Activated CD8-positive, alpha-beta memory T cell treated with anti-CD3 and anti-CD28 coated beads, Interleukin-2, amount 50 U/mL, for 1 hour (primary cell): ENCODE measurements around the gene SULT1C2.

Experiments
- DNase-seq: peaks from one replicate; pipeline ENCODE4 v3.0.0-alpha.2; 2020; ENCODE audit errors: extremely low read depth

SULT1C2 gene

GRCh38 chr2:108293850-108294249 is 5.2 kb downstream of the SULT1C2 start:
- no peak for DNase-seq

DNA sequence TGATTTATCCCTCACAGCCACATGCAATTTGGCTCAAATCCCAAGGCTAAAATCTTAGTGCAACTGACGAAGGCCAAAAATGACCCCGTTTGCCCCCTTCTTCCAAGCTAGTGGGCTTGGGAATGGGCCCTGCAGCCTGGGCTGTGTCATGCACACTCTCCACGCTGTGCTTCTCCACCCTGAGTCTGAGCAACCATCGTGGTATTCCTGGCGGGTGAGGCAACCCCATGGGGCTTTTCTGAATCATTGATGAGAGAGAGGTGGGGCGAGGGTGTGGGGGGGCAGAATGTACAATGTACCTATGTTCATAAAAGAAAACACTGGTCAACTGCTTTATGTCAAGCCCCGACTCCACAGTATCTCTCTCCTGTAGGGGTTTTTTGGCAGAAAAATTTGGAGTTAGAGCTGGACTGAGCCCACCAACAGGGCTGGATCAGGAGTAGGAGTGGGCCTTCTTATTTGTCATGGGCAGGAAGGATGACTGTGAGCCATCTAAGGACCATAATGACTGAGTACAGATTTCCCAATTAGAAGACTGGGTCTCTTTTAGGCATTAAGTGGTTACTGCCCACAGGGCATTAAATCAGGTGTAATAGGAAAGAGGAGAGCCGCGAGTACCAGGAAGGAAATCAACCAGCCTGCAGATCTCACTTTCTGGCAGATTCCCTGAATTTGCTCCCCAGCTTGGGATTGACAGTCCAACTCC is 8.9 kb downstream of the SULT1C2 start:
- DNase-seq, result no peak

DNA sequence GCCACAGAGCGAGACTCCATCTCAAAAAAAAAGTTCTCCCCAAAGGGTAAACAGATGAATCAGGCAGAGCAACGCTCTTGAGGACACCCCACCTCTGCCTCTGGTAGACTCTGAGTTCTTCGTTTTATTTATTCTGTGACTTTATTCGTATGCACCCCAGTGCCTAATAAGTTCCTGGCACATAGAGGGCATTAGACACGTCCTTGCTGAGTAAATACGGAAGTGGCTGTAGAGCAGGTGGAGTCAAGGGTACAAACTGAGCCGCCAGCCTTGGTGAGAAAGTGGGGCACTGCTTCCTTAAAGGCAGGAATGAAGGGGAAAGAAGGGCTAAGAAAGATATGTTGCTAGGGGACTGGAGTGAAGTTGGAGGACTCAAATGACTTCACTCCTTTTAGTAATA is 12.9 kb downstream of the SULT1C2 start:
- DNase-seq, result no peak

GRCh38 chr2:108304975-108305374 is 16.3 kb downstream of the SULT1C2 start:
- no peak for DNase-seq

GRCh38 chr2:108305901-108306300 is 17.2 kb downstream of the SULT1C2 start:
- no peak for DNase-seq

DNA sequence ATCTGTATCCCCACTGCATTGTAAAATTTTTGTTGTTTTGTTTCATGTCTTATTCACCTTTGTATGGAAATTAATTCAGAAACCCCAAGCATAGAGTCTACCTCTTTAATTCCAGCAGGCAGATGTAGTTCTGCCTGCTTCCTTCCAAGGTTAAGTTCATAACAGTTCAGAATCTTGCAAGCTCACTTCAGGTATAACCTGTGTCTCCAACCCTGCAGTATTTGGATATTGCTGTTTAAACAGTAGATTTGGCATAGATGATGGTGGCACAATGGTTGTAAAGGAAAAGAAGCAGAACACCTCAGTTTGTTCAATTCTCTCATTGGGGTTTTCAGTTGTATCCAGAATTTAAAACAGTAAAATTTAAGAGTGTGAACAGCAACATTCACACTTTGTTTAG is 21.2 kb downstream of the SULT1C2 start:
- DNase-seq, result no peak

DNA sequence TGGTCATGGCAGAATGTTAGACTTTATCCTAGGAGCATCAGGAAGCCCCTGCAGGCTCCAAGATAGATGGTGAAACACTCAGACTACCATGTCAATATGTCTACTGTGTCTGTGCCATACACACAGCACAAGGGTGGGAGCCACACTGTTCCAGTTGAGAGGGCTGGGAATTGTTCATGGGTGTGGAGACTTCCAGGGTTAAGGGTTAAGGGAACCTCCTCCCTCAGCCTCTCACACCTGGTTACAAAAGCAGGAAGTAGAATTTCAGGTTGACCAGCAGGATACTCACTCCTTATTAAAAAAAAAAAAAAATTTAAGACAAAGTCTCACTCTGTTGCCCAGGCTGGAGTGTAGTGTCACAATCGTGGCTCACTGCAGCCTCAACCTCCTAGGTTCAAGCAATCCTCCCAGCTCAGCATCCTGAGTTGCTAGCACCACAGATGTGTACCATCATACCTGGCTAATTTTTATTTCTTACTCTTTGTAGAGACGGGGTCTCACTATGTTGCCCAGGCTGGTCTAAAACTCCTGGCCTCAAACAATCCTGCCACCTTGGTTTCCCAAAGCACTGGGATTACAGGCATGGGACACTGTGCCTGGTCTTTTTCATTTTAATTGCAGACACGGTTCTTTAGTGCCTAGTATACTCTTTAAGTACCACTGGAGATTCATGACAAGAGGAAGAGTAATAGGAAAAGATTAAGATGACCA is 26.0 kb downstream of the SULT1C2 start:
- DNase-seq, result no peak

DNA sequence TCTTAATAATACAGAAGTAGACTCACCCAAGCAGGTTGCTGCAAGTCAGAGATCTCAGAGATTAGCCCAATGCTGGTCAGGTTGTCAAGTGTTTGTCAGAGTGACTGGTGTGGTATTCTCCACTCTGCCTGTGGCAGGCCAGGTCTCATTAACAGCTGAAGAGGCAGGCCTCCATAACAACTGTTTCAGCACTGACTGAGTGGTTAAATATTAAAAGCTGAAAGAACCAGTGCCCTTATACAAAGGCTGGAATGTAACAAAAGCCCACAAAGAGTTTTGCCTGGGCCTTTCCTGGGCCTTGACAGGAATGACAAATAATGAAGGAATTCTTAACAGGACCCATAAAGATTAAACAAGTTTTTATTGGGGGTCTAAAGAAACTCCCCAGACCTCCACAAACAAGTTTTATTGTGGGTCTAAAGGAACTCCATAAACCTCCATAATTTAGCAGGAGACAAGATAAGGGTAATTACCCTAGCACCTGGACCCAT is 26.8 kb downstream of the SULT1C2 start:
- DNase-seq, result no peak

GRCh38 chr2:108316033-108316432 is 27.3 kb downstream of the SULT1C2 start:
- no peak for DNase-seq

DNA sequence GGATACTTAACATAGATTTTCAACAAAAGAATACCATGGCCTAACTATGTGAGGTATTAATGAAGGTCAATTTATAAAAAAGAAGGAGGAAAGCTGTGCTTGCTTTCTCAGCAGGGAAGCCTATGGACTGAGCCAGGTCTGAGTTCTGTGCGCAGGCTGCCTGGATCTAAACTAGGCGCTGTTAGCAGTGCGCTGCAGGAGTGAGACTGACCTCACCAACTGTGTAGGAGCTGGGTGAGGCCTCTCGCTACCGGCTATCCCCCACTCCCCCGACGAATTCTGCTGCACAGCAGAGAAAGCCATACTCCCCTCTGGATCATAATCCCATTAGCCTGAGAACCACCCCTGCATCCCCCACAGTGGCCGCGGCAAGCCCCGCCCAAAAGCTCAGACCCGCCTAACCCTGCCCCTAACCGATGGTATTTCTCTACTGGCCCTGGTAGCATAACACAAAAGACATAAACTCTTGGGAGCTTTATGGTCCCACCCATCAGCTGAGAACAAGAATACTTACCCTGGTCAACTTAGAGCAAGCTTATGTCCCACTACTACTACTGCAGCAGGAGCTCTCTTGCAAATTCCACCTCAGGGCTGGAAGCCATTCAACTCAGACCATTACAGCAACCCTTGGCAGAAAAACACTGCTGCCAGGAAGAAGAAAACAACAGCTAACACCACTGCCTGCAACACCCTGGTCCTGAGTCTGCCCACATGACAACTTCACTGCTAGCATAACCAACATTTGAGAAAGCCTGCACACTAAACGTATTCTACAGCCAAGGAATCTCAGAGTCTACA is 28.0 kb downstream of the SULT1C2 start:
- no peak for DNase-seq

DNA sequence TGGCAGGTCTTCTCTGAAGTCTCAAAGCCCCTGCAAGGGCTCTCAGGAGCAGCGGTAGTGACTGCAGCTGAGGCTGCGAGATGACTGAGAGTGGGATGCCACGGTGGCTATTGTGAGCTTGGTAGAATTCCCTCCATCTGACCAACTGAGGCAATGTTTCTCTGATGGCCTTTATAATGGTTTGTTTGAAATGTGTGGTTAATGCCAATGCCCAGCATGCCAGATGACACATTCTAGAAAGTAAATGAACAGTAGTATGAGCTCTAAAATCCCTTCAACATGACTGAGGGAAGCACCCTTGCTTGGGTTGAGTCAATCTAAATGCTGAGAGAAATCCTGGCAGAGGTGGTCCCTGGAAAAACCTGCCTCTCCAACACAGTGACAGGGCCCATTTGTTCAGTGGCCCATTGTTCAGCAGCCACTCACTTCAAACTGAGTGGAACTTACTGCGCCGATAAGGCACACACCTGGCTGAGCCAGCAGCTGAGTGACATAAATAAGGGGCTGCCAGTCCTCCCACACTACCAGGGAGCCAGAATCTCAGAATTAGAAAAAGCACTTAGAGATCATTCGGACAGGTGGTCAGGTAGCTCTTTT is 31.7 kb downstream of the SULT1C2 start:
- DNase-seq, result no peak

- no peak for DNase-seq
These were observed 34.9 kb downstream of the SULT1C2 start for GRCh38 chr2:108323619-108324018.

- no peak for DNase-seq
These were observed 36.0 kb downstream of the SULT1C2 start for GRCh38 chr2:108324531-108325255.

- no peak for DNase-seq
These were observed 37.1 kb downstream of the SULT1C2 start for GRCh38 chr2:108325756-108326155.

DNA sequence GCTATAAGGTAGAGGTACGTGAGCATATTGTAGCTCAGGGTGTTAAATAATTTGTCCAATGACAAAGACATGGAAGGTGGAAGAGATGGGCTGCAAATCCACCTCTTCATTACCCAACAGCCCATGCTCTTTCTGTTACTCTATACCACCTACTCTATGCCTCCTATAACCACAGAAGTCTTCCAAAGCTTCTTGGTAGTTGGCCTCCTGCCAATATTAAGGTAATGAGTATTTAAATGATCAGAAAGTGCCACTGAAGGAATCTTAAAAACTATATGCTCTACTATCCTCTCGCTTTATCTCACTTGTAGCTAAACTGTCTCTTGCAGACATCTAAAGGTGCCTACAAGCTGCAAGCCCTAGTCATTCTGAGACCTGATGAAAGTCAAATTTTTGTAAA is 41.1 kb downstream of the SULT1C2 start:
- no peak for DNase-seq

DNA sequence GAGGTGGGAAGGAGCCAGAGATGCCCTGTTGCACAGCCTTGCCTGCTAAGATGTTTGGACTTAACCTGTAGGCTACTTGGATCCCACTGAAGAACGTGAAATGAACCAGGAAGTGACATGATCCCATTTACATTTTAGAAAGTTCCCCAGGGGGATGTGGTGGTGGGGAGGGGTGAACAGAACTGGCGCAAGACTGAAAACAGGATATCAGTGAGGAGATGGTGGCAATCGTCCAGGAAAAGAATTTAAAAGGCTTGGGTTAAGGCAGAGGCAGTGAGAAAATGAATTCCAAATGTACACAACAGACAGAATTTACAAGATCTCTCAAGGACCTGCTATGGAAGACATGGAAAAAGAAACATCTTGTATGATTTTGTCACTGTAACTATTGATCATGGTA is 42.3 kb downstream of the SULT1C2 start:
- no peak for DNase-seq

DNA sequence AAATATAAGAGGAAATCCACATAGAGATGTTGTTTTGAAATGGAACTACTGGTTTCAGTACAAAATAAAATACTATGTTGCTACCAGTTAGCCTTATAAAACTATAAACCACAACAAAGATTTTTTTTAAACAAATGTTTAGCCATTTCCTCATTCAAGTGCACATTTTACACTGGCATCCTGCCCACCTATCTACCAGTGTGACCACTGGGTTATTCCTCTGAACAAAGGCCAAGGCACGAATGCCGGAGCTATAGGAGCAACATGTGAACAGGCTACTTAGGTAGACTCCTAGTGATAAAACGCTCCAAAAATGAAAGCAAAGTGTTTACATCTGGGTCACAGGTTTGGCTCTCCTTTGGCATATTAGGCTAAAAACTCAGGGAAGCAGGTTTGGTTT is 57.3 kb downstream of the SULT1C2 start:
- DNase-seq, result no peak

GRCh38 chr2:108346827-108347226 is 58.1 kb downstream of the SULT1C2 start:
- DNase-seq, result no peak

- DNase-seq, result no peak
These were observed 59.1 kb downstream of the SULT1C2 start for GRCh38 chr2:108347786-108348185.

GRCh38 chr2:108348816-108349570 is 60.3 kb downstream of the SULT1C2 start:
- no peak for DNase-seq

GRCh38 chr2:108349571-108349928 is 60.9 kb downstream of the SULT1C2 start:
- DNase-seq, result no peak
